Measurements from ENCODE around the gene SPRYD3.
A peak's percentile ranks its signal among the peaks of the same experiment; 100 is the strongest.

Gene SPRYD3

GRCh38 chr12:53050426-53051057 is 28.6 kb downstream of the SPRYD3 start:
- no peak overlapping the region for H3K4me3 ChIP-seq (ENCODE audit: low read depth, low read length)
- TF ChIP-seq CTCF (IDR thresholded peaks at IDR 0.05; ENCODE audit: borderline replicate concordance, insufficient read depth, low read depth, low read length) = no peak

- no peak within 1 kb of the TSS for H3K4me3 ChIP-seq (ENCODE audit: low read depth, low read length)
Measured at GRCh38 chr12:53049571-53050318, 29.4 kb downstream of the SPRYD3 start, which contains the start of gene TNS2. Gene TNS2, plus strand, starts transcription at chr12:53050065. Its CDS starts 121 bp downstream, at chr12:53050186.

GRCh38 chr12:53048780-53049401 is 30.3 kb downstream of the SPRYD3 start:
- no peak for TF ChIP-seq CTCF (IDR thresholded peaks at IDR 0.05; ENCODE audit: borderline replicate concordance, insufficient read depth, low read depth, low read length)
- H3K4me3 ChIP-seq (ENCODE audit: low read depth, low read length) = no peak overlapping the region

More at GRCh38 chr12:53049571-53050318, 29.4 kb downstream of the SPRYD3 start, which contains the start of gene TNS2:
- no peak for TF ChIP-seq CTCF (IDR thresholded peaks at IDR 0.05; ENCODE audit: borderline replicate concordance, insufficient read depth, low read depth, low read length)

- no peak for TF ChIP-seq CTCF (IDR thresholded peaks at IDR 0.05; ENCODE audit: borderline replicate concordance, insufficient read depth, low read depth, low read length)
- H3K4me3 ChIP-seq (ENCODE audit: low read depth, low read length) = no peak overlapping the region
Measured at GRCh38 chr12:53048033-53048779, 31.0 kb downstream of the SPRYD3 start.

GRCh38 chr12:53047221-53048032 is 31.8 kb downstream of the SPRYD3 start:
- H3K4me3 ChIP-seq (ENCODE audit: low read depth, low read length) = peak overlapping the region; percentile 33
- no peak for TF ChIP-seq CTCF (IDR thresholded peaks at IDR 0.05; ENCODE audit: borderline replicate concordance, insufficient read depth, low read depth, low read length)

- TF ChIP-seq CTCF (IDR thresholded peaks at IDR 0.05; ENCODE audit: borderline replicate concordance, insufficient read depth, low read depth, low read length) = no peak
- H3K4me3 ChIP-seq (ENCODE audit: low read depth, low read length) = peak overlapping the region; percentile 60
Measured at GRCh38 chr12:53046655-53047220, 32.5 kb downstream of the SPRYD3 start.
